ENCODE results near the gene TRIM27. TPM values are rescaled to one million over a fixed set of nuclear protein-coding genes. Genes with fewer than 3 reads are reported as not detected.
A peak's percentile ranks its signal among the peaks of the same experiment; 100 is the strongest.

Gene TRIM27
- total RNA-seq, 1 experiment from 2014 or later: 79.8 TPM

DNA sequence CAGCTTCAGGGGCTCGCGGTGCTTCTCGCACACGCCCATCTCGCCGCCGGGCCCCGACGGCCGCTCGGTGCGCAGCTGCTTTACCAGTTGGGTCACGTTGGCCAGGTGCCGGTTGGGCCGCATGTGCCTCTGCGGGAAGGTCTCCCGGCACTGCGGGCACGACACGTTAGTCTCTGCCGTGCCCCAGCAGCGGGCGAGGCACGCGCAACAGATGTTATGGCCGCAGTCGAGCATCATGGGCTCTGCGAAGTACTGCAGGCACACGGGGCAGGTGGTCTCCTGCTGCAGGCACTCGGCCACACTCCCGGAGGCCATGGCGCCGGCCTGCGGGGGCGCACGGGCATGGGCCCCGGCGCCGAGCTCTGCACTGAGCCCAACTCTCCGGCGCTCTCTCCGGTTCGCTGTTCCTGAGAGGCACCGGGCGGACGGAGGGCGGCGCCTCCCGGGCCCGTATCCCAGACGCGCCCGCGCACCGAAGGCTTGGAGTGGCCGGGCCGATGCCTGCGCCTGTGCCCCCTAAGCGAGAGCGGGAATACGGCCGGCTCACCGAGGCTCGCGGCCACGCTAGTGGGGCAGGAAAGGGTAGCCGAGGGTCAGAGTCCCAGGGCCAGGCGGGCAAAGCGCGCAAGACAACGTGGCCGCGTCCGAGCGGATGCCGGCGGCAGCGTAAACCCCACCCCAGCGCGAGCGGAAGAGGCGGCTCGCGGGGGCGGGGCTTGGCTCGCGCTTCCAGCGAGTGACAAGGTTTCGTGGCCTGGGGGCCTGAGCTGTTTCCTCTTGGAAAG lies at the start of gene TRIM27 (continued):
- TF ChIP-seq KAT7 (CRISPR knock-in tag; IDR thresholded peaks at IDR 0.05; ENCODE audit: borderline replicate concordance) (peak; percentile 99), NR2C2 (CRISPR knock-in tag; IDR thresholded peaks at IDR 0.05) (no peak), FOXK1 (CRISPR knock-in tag; IDR thresholded peaks at IDR 0.05) (peak; percentile 78; the same call in 1 of the 2 replicates), JUN (CRISPR knock-in tag; IDR thresholded peaks at IDR 0.05) (peak; percentile 70; the same call in 1 of the 2 replicates), MYBL2 (CRISPR knock-in tag; IDR thresholded peaks at IDR 0.05) (peak; percentile 75; the same call in 1 of the 2 replicates), SMAD4 (CRISPR knock-in tag; IDR thresholded peaks at IDR 0.05) (no peak), ZNF219 (CRISPR knock-in tag; IDR thresholded peaks at IDR 0.05; ENCODE audit: borderline replicate concordance) (no peak), SOX15 (CRISPR knock-in tag; IDR thresholded peaks at IDR 0.05) (no peak), ZNF138 (CRISPR knock-in tag; conservative IDR thresholded peaks at IDR 0.05) (no peak), ZNF396 (CRISPR knock-in tag; IDR thresholded peaks at IDR 0.05; ENCODE audit: borderline replicate concordance) (no peak), MXD4 (CRISPR knock-in tag; IDR thresholded peaks at IDR 0.05; ENCODE audit: borderline replicate concordance) (no peak), ZNF263 (CRISPR knock-in tag; IDR thresholded peaks at IDR 0.05; ENCODE audit: low read depth) (no peak), ESRRA (CRISPR knock-in tag; IDR thresholded peaks at IDR 0.05; ENCODE audit: borderline replicate concordance) (peak; percentile 85; the same call in 1 of the 2 replicates), ZNF121 (CRISPR knock-in tag; IDR thresholded peaks at IDR 0.05) (peak; percentile 74; the same call in 1 of the 2 replicates), ZNF671 (CRISPR knock-in tag; IDR thresholded peaks at IDR 0.05) (no peak)
- TF ChIP-seq, protein P1, sequence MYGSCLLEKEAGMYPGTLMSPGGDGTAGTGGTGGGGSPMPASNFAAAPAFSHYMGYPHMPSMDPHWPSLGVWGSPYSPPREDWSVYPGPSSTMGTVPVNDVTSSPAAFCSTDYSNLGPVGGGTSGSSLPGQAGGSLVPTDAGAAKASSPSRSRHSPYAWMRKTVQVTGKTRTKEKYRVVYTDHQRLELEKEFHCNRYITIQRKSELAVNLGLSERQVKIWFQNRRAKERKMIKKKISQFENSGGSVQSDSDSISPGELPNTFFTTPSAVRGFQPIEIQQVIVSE (CRISPR knock-in tag; IDR thresholded peaks at IDR 0.05; ENCODE audit: borderline replicate concordance): no peak
- TF ChIP-seq, protein P2, sequence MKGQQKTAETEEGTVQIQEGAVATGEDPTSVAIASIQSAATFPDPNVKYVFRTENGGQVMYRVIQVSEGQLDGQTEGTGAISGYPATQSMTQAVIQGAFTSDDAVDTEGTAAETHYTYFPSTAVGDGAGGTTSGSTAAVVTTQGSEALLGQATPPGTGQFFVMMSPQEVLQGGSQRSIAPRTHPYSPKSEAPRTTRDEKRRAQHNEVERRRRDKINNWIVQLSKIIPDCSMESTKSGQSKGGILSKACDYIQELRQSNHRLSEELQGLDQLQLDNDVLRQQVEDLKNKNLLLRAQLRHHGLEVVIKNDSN (CRISPR knock-in tag; IDR thresholded peaks at IDR 0.05): 0 out of 2 replicates have a peak, but pooled peaks have one; percentile 24
- TF ChIP-seq, protein P3, sequence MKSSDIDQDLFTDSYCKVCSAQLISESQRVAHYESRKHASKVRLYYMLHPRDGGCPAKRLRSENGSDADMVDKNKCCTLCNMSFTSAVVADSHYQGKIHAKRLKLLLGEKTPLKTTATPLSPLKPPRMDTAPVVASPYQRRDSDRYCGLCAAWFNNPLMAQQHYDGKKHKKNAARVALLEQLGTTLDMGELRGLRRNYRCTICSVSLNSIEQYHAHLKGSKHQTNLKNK (CRISPR knock-in tag; IDR thresholded peaks at IDR 0.05): no peak
- TF ChIP-seq, protein P4, sequence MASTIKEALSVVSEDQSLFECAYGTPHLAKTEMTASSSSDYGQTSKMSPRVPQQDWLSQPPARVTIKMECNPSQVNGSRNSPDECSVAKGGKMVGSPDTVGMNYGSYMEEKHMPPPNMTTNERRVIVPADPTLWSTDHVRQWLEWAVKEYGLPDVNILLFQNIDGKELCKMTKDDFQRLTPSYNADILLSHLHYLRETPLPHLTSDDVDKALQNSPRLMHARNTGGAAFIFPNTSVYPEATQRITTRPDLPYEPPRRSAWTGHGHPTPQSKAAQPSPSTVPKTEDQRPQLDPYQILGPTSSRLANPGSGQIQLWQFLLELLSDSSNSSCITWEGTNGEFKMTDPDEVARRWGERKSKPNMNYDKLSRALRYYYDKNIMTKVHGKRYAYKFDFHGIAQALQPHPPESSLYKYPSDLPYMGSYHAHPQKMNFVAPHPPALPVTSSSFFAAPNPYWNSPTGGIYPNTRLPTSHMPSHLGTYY (CRISPR knock-in tag; IDR thresholded peaks at IDR 0.05): no peak
- TF ChIP-seq, protein P5, sequence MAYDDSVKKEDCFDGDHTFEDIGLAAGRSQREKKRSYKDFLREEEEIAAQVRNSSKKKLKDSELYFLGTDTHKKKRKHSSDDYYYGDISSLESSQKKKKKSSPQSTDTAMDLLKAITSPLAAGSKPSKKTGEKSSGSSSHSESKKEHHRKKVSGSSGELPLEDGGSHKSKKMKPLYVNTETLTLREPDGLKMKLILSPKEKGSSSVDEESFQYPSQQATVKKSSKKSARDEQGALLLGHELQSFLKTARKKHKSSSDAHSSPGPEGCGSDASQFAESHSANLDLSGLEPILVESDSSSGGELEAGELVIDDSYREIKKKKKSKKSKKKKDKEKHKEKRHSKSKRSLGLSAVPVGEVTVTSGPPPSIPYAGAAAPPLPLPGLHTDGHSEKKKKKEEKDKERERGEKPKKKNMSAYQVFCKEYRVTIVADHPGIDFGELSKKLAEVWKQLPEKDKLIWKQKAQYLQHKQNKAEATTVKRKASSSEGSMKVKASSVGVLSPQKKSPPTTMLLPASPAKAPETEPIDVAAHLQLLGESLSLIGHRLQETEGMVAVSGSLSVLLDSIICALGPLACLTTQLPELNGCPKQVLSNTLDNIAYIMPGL (CRISPR knock-in tag; IDR thresholded peaks at IDR 0.05): peak; percentile 97
- TF ChIP-seq, protein P6, sequence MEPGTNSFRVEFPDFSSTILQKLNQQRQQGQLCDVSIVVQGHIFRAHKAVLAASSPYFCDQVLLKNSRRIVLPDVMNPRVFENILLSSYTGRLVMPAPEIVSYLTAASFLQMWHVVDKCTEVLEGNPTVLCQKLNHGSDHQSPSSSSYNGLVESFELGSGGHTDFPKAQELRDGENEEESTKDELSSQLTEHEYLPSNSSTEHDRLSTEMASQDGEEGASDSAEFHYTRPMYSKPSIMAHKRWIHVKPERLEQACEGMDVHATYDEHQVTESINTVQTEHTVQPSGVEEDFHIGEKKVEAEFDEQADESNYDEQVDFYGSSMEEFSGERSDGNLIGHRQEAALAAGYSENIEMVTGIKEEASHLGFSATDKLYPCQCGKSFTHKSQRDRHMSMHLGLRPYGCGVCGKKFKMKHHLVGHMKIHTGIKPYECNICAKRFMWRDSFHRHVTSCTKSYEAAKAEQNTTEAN (CRISPR knock-in tag; IDR thresholded peaks at IDR 0.05): peak; percentile 95; the same call in 1 of the 2 replicates
- TF ChIP-seq, protein P7, sequence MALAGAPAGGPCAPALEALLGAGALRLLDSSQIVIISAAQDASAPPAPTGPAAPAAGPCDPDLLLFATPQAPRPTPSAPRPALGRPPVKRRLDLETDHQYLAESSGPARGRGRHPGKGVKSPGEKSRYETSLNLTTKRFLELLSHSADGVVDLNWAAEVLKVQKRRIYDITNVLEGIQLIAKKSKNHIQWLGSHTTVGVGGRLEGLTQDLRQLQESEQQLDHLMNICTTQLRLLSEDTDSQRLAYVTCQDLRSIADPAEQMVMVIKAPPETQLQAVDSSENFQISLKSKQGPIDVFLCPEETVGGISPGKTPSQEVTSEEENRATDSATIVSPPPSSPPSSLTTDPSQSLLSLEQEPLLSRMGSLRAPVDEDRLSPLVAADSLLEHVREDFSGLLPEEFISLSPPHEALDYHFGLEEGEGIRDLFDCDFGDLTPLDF (CRISPR knock-in tag; IDR thresholded peaks at IDR 0.05): no peak
- TF ChIP-seq, protein P8, sequence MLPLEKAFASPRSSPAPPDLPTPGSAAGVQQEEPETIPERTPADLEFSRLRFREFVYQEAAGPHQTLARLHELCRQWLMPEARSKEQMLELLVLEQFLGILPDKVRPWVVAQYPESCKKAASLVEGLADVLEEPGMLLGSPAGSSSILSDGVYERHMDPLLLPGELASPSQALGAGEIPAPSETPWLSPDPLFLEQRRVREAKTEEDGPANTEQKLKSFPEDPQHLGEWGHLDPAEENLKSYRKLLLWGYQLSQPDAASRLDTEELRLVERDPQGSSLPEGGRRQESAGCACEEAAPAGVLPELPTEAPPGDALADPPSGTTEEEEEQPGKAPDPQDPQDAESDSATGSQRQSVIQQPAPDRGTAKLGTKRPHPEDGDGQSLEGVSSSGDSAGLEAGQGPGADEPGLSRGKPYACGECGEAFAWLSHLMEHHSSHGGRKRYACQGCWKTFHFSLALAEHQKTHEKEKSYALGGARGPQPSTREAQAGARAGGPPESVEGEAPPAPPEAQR (CRISPR knock-in tag; IDR thresholded peaks at IDR 0.05): no peak
- TF ChIP-seq, protein P9, sequence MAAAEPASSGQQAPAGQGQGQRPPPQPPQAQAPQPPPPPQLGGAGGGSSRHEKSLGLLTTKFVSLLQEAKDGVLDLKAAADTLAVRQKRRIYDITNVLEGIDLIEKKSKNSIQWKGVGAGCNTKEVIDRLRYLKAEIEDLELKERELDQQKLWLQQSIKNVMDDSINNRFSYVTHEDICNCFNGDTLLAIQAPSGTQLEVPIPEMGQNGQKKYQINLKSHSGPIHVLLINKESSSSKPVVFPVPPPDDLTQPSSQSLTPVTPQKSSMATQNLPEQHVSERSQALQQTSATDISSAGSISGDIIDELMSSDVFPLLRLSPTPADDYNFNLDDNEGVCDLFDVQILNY (CRISPR knock-in tag; IDR thresholded peaks at IDR 0.05): peak; percentile 74; the same call in 1 of the 2 replicates
